HUES6 (cell line): ENCODE data around the gene B4GALT2.

ENCODE experiments used
- H3K27ac ChIP-seq: 2 replicates; pipeline ENCODE4 v1.7.0; 2013; ENCODE audit warnings: low read depth, mild to moderate bottlenecking, low read length, inconsistent platforms
- H3K27me3 ChIP-seq: 2 replicates; pipeline ENCODE4 v1.6.1; 2013; ENCODE audit warnings: low read length; ENCODE audit not compliant: control insufficient read depth, insufficient read depth
- H3K36me3 ChIP-seq: 2 replicates; pipeline ENCODE4 v1.6.1; 2013; ENCODE audit warnings: low read length; ENCODE audit not compliant: control insufficient read depth, insufficient read depth
- H3K4me1 ChIP-seq: 2 replicates; pipeline ENCODE4 v1.6.1; 2013; ENCODE audit warnings: low read length; ENCODE audit not compliant: control insufficient read depth, insufficient read depth
- H3K4me3 ChIP-seq: 2 replicates; pipeline ENCODE4 v1.5.1; 2013; ENCODE audit warnings: low read depth, low read length
- H3K9ac ChIP-seq: one replicate; pipeline ENCODE4 v1.6.1; 2013; ENCODE audit warnings: mild to moderate bottlenecking, low read length
- H3K9me3 ChIP-seq: 2 replicates; pipeline ENCODE4 v1.6.1; 2013; ENCODE audit warnings: low read depth, low read length; ENCODE audit not compliant: control insufficient read depth, insufficient read depth

B4GALT2 gene

DNA sequence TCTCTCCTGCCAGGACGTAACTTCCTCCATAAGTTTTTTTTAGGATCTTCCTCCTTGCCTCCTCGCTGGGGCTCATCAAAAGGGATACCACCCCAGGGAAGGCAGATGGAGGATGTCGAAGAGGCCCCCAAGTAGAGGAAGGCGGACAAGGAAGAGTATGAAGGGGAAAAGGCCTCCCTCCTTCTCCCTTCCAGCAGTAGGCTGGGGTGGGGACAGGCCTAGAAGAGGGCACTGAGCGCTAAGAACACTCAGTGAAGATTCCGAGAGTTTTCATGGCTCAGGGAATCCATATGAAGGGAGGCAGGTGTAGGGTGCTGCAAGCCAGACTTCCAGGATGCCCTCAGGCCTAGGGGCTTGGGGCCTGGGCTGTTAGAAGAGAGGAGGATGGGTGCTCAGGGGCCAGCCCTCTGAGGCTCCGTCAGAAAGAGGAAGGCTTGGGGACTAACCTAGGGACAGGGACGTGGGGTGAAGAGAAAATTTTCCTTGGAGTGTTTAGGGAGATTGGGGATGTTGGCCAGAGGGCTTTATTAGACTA is 54.1 kb downstream of the B4GALT2 start:
- H3K4me3 ChIP-seq = no peak overlapping the region
- H3K27me3 ChIP-seq = peaks cover 4% of the 10 kb centered on the region; the same call in 1 of the 2 replicates
- no peaks in the 10 kb centered on the region for H3K36me3 ChIP-seq
- no peak overlapping the region for H3K27ac ChIP-seq
- peaks cover 40% of the 10 kb centered on the region for H3K4me1 ChIP-seq
- H3K9me3 ChIP-seq = no peaks in the 10 kb centered on the region
- H3K9ac ChIP-seq = no peak overlapping the region

DNA sequence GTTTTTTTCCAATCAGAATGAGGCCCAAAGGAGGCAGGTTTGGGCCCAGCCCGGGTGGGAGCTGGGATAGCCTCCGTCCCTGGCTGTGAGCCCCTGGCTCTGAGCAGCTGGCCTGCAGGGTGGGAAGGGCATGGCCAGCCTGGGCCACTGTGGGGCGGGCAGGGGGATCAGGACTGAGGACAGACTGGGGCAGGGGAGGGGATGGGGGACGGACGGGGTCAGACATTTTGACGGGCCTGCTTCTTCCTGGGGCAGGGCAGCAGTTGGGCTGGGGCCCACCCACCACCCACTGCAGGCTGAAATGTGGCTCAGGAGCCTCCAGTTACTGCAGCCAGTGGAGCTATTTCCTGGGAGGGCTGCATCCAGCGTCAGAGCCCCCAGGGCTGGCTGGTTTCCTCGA is 54.7 kb downstream of the B4GALT2 start:
- Histone ChIP-seq H3K36me3 (no peaks in the 10 kb centered on the region), H3K4me3 (no peak overlapping the region), H3K27me3 (peaks cover 4% of the 10 kb centered on the region; the same call in 1 of the 2 replicates), H3K9me3 (no peaks in the 10 kb centered on the region), H3K9ac (no peak overlapping the region), H3K4me1 (peaks cover 40% of the 10 kb centered on the region), H3K27ac (no peak overlapping the region)

GRCh38 chr1:44034423-44034822 is 55.4 kb downstream of the B4GALT2 start:
- Histone ChIP-seq H3K9me3 (no peaks in the 10 kb centered on the region), H3K36me3 (no peaks in the 10 kb centered on the region), H3K4me1 (peaks cover 33% of the 10 kb centered on the region), H3K4me3 (no peak overlapping the region), H3K9ac (no peak overlapping the region), H3K27ac (no peak overlapping the region), H3K27me3 (no peaks in the 10 kb centered on the region)

DNA sequence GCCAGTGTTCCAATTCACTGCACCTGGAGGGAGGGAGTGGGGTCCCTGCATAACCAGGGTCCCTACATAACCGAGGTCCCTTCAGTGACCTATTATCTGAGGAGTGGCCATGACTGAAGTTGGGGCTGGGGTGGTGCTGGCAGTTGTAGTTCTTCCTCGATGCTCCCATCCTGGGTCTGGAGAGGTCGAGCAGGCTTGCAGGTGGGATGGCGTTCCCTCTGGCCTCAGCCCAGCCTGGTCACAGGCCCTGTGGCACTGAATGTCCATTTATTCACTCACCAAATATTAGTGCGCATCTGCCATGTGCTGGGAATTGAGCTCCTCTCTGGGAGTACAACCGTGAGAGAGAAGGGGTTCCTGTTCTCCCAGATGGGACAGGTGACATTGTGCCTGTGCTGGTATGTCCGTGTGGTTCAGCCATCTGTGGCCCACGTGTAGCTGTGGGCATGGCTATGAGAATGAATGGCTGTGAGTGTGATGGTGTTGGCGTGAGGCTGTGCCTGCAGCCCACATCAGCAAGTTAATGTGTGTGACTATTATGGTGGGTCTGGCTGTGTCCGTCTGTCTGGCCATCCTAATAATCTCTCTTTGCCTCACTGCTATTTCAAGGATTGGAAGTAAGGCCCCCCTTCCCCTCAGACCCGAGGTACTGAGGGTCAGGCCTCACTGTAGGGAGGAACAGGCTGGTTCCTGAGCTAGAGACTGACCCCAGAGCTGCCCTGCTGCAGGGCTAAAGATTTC is 56.1 kb downstream of the B4GALT2 start:
- Histone ChIP-seq H3K4me1 (peaks cover 31% of the 10 kb centered on the region), H3K27me3 (no peaks in the 10 kb centered on the region), H3K36me3 (no peaks in the 10 kb centered on the region), H3K27ac (no peak overlapping the region), H3K4me3 (no peak overlapping the region), H3K9me3 (no peaks in the 10 kb centered on the region), H3K9ac (no peak overlapping the region)

- Histone ChIP-seq H3K4me3 (no peak overlapping the region), H3K9ac (no peak overlapping the region), H3K4me1 (peaks cover 31% of the 10 kb centered on the region), H3K27ac (no peak overlapping the region), H3K36me3 (no peaks in the 10 kb centered on the region), H3K27me3 (no peaks in the 10 kb centered on the region), H3K9me3 (no peaks in the 10 kb centered on the region)
Observed at GRCh38 chr1:44035726-44036408, 56.9 kb downstream of the B4GALT2 start.

DNA sequence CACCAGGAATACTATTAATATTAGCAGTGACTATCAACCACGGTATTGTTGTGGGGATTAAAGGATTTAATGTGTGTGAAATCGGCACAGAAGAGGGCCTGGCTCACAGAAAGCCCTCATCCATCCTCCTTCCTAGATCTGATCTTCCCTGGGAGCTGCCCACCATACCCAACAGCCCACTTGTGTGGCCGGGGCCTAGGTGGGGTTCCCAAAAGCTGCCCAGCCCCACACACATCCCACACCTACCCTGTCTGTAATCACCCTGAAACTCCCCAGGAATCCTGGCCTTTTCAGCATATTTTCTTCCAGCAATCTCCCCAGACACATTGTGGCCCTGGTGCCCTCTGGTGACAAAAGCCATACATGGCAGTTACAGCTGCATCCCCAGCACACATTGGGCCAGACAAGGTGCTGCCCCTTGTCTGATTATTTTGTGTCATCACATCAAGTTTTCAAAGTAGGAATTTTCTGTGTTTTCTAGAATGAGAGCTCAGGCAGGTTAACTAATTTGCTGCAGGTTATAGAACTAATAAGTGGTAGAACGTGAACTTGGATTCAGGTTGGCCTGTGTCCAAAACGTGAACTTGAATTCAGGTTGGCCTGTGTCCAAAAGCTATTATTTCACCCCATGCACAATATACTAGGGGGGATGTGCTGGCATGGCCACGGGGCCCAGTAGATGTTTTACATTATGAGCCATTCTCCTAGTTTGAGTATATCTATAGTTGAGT is 57.6 kb downstream of the B4GALT2 start:
- no peak overlapping the region for H3K27ac ChIP-seq

DNA sequence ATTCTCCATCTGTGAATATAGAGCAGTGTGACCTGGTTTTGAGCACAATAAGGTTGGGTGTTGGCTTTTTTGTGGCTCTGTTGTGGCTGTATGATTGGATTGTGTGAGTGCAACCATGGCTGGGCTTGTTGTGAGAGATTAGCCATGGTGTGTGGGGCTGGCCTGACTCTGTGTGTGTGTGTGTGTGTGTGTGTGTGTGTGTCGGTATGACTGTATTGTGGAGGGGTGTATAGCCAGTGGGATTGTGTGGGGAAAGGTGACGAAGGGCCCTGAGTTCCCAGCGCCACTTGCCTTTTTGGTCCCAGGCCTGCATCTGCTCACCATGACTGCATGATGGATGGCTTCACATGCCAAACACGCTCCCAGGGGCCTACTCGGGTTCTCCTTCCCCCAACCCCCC is 58.1 kb downstream of the B4GALT2 start:
- Histone ChIP-seq H3K4me3 (no peak overlapping the region), H3K9ac (no peak overlapping the region), H3K9me3 (no peaks in the 10 kb centered on the region), H3K27ac (no peak overlapping the region), H3K4me1 (peaks cover 24% of the 10 kb centered on the region), H3K36me3 (no peaks in the 10 kb centered on the region), H3K27me3 (no peaks in the 10 kb centered on the region)

More for the DNA sequence above, 57.6 kb downstream of the B4GALT2 start:
- H3K9ac ChIP-seq = no peak overlapping the region
- no peaks in the 10 kb centered on the region for H3K27me3 ChIP-seq
- no peak overlapping the region for H3K4me3 ChIP-seq
- no peaks in the 10 kb centered on the region for H3K36me3 ChIP-seq
- peaks cover 30% of the 10 kb centered on the region for H3K4me1 ChIP-seq
- no peaks in the 10 kb centered on the region for H3K9me3 ChIP-seq

GRCh38 chr1:44038876-44039657 is 60.1 kb downstream of the B4GALT2 start:
- Histone ChIP-seq H3K36me3 (no peaks in the 10 kb centered on the region), H3K27me3 (no peaks in the 10 kb centered on the region; the same call in 1 of the 2 replicates), H3K4me1 (peaks cover 12% of the 10 kb centered on the region; the same call in 1 of the 2 replicates), H3K4me3 (no peak overlapping the region), H3K9ac (no peak overlapping the region), H3K27ac (no peak overlapping the region), H3K9me3 (no peaks in the 10 kb centered on the region)

GRCh38 chr1:44040418-44040817 is 61.4 kb downstream of the B4GALT2 start:
- Histone ChIP-seq H3K9ac (no peak overlapping the region), H3K9me3 (no peaks in the 10 kb centered on the region)

More at GRCh38 chr1:44040418-44040817, 61.4 kb downstream of the B4GALT2 start:
- Histone ChIP-seq H3K27me3 (no peaks in the 10 kb centered on the region; the same call in 1 of the 2 replicates), H3K4me3 (no peak overlapping the region), H3K36me3 (no peaks in the 10 kb centered on the region), H3K27ac (no peak overlapping the region), H3K4me1 (peaks cover 11% of the 10 kb centered on the region; the same call in 1 of the 2 replicates)
